K562 (cell line): ENCODE data around the gene USHBP1. TPM values are rescaled to one million over a fixed set of nuclear protein-coding genes. Genes with fewer than 3 reads are reported as not detected.
A peak's percentile ranks its signal among the peaks of the same experiment; 100 is the strongest.

Experiments
- ARHGAP35 ChIP-seq: fragments of 450-650 bp; IDR thresholded peaks from 2 replicates; pipeline ENCODE4 v1.6.1; 2018; ENCODE audit not compliant: partially characterized antibody
- CBX2 ChIP-seq: fragments of 200-600 bp; sonication (generic); IDR thresholded peaks from one replicate; pipeline ENCODE4 v1.6.1; 2012; ENCODE audit warnings: mild to moderate bottlenecking, low read length, inconsistent platforms; ENCODE audit not compliant: insufficient read depth, poor library complexity, severe bottlenecking
- CREBBP ChIP-seq: IDR thresholded peaks from one replicate; pipeline ENCODE4 v1.6.1; 2012; ENCODE audit warnings: low read depth, mild to moderate bottlenecking, control low read depth, inconsistent platforms, low read length
- ESRRA ChIP-seq: fragments of 450-650 bp; IDR thresholded peaks from 2 replicates; pipeline ENCODE4 v1.6.1; 2014; ENCODE audit warnings: low read depth, mild to moderate bottlenecking, moderate library complexity, borderline replicate concordance
- ESRRB ChIP-seq: fragments of 250-450 bp; sonication (Bioruptor Pico); IDR thresholded peaks from 2 replicates; pipeline ENCODE4 v1.5.0; 2020; ENCODE audit warnings: mild to moderate bottlenecking, moderate library complexity, borderline replicate concordance
- HMG20B ChIP-seq: fragments of 250-450 bp; sonication (Bioruptor Pico); IDR thresholded peaks from 2 replicates; pipeline ENCODE4 v1.5.0; 2021; ENCODE audit warnings: mild to moderate bottlenecking
- HNRNPK ChIP-seq: fragments of 200-400 bp; formaldehyde crosslinking; IDR thresholded peaks from one replicate; pipeline ENCODE4 v1.6.1; 2018; ENCODE audit warnings: mild to moderate bottlenecking, low read depth, low read length; ENCODE audit not compliant: poor library complexity, severe bottlenecking
- SIX5 ChIP-seq, 2 experiments: IDR thresholded peaks; 2 replicates each; pipeline ENCODE4 v1.6.1; 2011; ENCODE audit warnings: low read length in 2 of 2, borderline replicate concordance in 1 of 2, low read depth in 1 of 2, mild to moderate bottlenecking in 1 of 2, moderate library complexity in 1 of 2; ENCODE audit not compliant: insufficient read depth in 1 of 2
- ZFX ChIP-seq: sonication (generic); formaldehyde crosslinking; IDR thresholded peaks from 2 replicates; pipeline ENCODE4 v1.8.0; 2022; ENCODE audit warnings: mild to moderate bottlenecking, missing genetic modification reagents, moderate library complexity
- ZKSCAN1 ChIP-seq: fragments of 150-350 bp; IDR thresholded peaks from 2 replicates; pipeline ENCODE4 v1.6.1; 2016; ENCODE audit warnings: low read depth, low read length
- ZNF174 ChIP-seq: fragments of 250-450 bp; sonication (Bioruptor Pico); IDR thresholded peaks from 2 replicates; pipeline ENCODE4 v1.4.0; 2020; ENCODE audit warnings: mild to moderate bottlenecking
- ZNF778 ChIP-seq: fragments of 450-650 bp; formaldehyde crosslinking; IDR thresholded peaks from 2 replicates; pipeline ENCODE4 v1.4.0; 2020; ENCODE audit warnings: mild to moderate bottlenecking, moderate library complexity
- polyA plus RNA-seq, 8 experiments: library from polyadenylated mRNA; depleted of rRNA in 4 of 8; stranded (reverse) in 5 of 8; unstranded in 3 of 8; fragments of >200 nt; fragmentation: Nextera tagmentation in 2 of 8; fragmentation: Illumina TruSeq in 1 of 8; extraction: Ambion mirVana in 2 of 8; extraction: Trizol in 1 of 8; gene quantifications; 2 replicates each; pipeline versions ENCODE4 v1.2.1 to v1.2.3, GENCODE V29; 2011 to 2014; ENCODE audit warnings: inconsistent platforms in 1 of 8, missing spikeins in 1 of 8
- total RNA-seq, 7 experiments: library from RNA; depleted of rRNA in 6 of 7; stranded (reverse); fragments of >200 nt in 6 of 7; fragmentation: Illumina TruSeq in 2 of 7; extraction: Trizol in 2 of 7; gene quantifications; 2 replicates each; pipeline versions ENCODE4 v1.2.1 to v1.2.3, GENCODE V29; 2011 to 2021; ENCODE audit warnings: low replicate concordance in 1 of 7
- TF ChIP-seq, protein P1 (sequence below): fragments of 450-650 bp; IDR thresholded peaks from 2 replicates; pipeline ENCODE4 v1.6.1; 2016
- TF ChIP-seq, protein P2 (sequence below), 2 experiments: IDR thresholded peaks; 2 replicates each; pipeline ENCODE4 v1.6.1; 2012; ENCODE audit warnings: improper control_type of control experiment in 2 of 2, low read depth in 2 of 2, low read length in 2 of 2, borderline replicate concordance in 1 of 2
- TF ChIP-seq, protein P3 (sequence below), 2 experiments: fragments of 200-800 bp in 1 of 2; sonication (Bioruptor generic) in 1 of 2; sonication (generic) in 1 of 2; formaldehyde crosslinking in 1 of 2; IDR thresholded peaks in 1 of 2; conservative IDR thresholded peaks in 1 of 2; 2 replicates each; pipeline versions ENCODE4 v1.5.0 to v1.6.1; 2016 to 2020; ENCODE audit warnings: missing compliant biosample characterization in 1 of 2, missing genetic modification characterization in 1 of 2, missing genetic modification reagents in 1 of 2
- TF ChIP-seq, protein P4 (sequence below): fragments of 250-450 bp; sonication (Bioruptor Pico); IDR thresholded peaks from 2 replicates; pipeline ENCODE4 v1.4.0; 2020; ENCODE audit warnings: mild to moderate bottlenecking, moderate library complexity, borderline replicate concordance
- TF ChIP-seq, protein P5 (sequence below): sonication (generic); formaldehyde crosslinking; IDR thresholded peaks from 2 replicates; pipeline ENCODE4 v1.4.0; 2020; ENCODE audit warnings: mild to moderate bottlenecking, missing genetic modification reagents

Gene USHBP1
- total and polyA plus RNA-seq, 9 of the 15 experiments (the other 6 are each of a cell fraction or from before 2014, with no cell fraction given) = 0.03 to 0.10 (median 0.05) TPM; not detected in 5

DNA sequence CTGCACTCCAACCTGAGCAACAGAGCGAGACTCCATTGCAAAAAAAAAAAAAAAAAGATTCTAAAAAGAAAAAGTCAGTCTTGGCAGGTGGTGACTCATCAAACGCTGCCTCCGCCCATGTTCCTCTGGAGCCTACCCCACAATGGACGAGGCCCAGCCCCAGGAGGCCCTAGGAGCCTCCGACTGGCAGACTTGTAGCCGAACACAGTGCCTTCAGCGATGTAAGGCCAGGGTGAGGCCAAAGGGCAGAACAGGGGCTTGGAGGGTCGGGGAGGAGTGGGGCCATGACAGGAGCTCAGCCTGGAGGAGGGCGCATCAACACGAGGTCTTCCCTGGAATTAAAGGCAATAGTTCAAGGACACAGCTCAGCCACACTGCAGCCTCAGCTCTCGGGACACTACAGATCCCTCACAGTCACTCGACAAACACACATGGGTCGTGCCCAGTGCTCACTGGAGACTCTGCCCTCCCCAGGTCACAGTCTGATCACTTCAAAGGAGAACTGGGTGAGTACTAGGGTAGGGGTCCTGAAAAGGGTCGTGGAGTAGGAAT, 44.3 kb downstream of the USHBP1 start (continued):
- TF ChIP-seq, protein P1, sequence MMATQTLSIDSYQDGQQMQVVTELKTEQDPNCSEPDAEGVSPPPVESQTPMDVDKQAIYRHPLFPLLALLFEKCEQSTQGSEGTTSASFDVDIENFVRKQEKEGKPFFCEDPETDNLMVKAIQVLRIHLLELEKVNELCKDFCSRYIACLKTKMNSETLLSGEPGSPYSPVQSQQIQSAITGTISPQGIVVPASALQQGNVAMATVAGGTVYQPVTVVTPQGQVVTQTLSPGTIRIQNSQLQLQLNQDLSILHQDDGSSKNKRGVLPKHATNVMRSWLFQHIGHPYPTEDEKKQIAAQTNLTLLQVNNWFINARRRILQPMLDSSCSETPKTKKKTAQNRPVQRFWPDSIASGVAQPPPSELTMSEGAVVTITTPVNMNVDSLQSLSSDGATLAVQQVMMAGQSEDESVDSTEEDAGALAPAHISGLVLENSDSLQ = peak; percentile 24; the same call in 1 of the 2 replicates
- TF ChIP-seq, protein P2, sequence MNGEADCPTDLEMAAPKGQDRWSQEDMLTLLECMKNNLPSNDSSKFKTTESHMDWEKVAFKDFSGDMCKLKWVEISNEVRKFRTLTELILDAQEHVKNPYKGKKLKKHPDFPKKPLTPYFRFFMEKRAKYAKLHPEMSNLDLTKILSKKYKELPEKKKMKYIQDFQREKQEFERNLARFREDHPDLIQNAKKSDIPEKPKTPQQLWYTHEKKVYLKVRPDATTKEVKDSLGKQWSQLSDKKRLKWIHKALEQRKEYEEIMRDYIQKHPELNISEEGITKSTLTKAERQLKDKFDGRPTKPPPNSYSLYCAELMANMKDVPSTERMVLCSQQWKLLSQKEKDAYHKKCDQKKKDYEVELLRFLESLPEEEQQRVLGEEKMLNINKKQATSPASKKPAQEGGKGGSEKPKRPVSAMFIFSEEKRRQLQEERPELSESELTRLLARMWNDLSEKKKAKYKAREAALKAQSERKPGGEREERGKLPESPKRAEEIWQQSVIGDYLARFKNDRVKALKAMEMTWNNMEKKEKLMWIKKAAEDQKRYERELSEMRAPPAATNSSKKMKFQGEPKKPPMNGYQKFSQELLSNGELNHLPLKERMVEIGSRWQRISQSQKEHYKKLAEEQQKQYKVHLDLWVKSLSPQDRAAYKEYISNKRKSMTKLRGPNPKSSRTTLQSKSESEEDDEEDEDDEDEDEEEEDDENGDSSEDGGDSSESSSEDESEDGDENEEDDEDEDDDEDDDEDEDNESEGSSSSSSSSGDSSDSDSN (IDR thresholded peaks at IDR 0.05; ENCODE audit: borderline replicate concordance in 1 of 2, low read depth in 2 of 2, low read length in 2 of 2) = no peak
- TF ChIP-seq CREBBP (no peak), ESRRA (0 out of 2 replicates have a peak, but pooled peaks have one; percentile 26), ZKSCAN1 (no peak), ZNF174 (no peak), SIX5 (IDR thresholded peaks at IDR 0.05; ENCODE audit: borderline replicate concordance in 1 of 2, insufficient read depth in 1 of 2, low read depth in 1 of 2, low read length in 2 of 2) (no peak), ESRRB (CRISPR knock-in tag) (no peak), ZNF778 (CRISPR knock-in tag) (no peak), ZFX (CRISPR knock-in tag) (peak; percentile 93), ARHGAP35 (no peak), HMG20B (CRISPR knock-in tag) (no peak), CBX2 (no peak), HNRNPK (no peak)
- TF ChIP-seq, protein P3, sequence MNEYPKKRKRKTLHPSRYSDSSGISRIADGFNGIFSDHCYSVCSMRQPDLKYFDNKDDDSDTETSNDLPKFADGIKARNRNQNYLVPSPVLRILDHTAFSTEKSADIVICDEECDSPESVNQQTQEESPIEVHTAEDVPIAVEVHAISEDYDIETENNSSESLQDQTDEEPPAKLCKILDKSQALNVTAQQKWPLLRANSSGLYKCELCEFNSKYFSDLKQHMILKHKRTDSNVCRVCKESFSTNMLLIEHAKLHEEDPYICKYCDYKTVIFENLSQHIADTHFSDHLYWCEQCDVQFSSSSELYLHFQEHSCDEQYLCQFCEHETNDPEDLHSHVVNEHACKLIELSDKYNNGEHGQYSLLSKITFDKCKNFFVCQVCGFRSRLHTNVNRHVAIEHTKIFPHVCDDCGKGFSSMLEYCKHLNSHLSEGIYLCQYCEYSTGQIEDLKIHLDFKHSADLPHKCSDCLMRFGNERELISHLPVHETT (CRISPR knock-in tag; conservative IDR thresholded peaks at IDR 0.05 in 1 of 2, IDR thresholded peaks at IDR 0.05 in 1 of 2) = 0 out of 4 replicates have a peak, but pooled peaks of 1 of the 2 experiments have one; percentile 31
- TF ChIP-seq, protein P4, sequence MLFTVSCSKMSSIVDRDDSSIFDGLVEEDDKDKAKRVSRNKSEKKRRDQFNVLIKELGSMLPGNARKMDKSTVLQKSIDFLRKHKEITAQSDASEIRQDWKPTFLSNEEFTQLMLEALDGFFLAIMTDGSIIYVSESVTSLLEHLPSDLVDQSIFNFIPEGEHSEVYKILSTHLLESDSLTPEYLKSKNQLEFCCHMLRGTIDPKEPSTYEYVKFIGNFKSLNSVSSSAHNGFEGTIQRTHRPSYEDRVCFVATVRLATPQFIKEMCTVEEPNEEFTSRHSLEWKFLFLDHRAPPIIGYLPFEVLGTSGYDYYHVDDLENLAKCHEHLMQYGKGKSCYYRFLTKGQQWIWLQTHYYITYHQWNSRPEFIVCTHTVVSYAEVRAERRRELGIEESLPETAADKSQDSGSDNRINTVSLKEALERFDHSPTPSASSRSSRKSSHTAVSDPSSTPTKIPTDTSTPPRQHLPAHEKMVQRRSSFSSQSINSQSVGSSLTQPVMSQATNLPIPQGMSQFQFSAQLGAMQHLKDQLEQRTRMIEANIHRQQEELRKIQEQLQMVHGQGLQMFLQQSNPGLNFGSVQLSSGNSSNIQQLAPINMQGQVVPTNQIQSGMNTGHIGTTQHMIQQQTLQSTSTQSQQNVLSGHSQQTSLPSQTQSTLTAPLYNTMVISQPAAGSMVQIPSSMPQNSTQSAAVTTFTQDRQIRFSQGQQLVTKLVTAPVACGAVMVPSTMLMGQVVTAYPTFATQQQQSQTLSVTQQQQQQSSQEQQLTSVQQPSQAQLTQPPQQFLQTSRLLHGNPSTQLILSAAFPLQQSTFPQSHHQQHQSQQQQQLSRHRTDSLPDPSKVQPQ (CRISPR knock-in tag) = no peak
- TF ChIP-seq, protein P5, sequence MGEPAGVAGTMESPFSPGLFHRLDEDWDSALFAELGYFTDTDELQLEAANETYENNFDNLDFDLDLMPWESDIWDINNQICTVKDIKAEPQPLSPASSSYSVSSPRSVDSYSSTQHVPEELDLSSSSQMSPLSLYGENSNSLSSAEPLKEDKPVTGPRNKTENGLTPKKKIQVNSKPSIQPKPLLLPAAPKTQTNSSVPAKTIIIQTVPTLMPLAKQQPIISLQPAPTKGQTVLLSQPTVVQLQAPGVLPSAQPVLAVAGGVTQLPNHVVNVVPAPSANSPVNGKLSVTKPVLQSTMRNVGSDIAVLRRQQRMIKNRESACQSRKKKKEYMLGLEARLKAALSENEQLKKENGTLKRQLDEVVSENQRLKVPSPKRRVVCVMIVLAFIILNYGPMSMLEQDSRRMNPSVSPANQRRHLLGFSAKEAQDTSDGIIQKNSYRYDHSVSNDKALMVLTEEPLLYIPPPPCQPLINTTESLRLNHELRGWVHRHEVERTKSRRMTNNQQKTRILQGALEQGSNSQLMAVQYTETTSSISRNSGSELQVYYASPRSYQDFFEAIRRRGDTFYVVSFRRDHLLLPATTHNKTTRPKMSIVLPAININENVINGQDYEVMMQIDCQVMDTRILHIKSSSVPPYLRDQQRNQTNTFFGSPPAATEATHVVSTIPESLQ = no peak
